GM12872 (cell line): Measurements from ENCODE around the gene MTARC2.

ENCODE experiments used
- CTCF ChIP-seq: IDR thresholded peaks from 3 replicates; pipeline ENCODE4 v1.5.1; 2011; ENCODE audit warnings: low read depth, mild to moderate bottlenecking, low read length, moderate library complexity; ENCODE audit not compliant: insufficient read depth

Gene MTARC2

GRCh38 chr1:220748089-220748934, at the start of gene MTARC2:
MTARC2 (plus strand) TSS chr1:220748322; CDS start chr1:220748532, 210 bp downstream.
- TF ChIP-seq CTCF, result no peak

- TF ChIP-seq CTCF, result no peak
Observed at GRCh38 chr1:220698607-220699016, 49.5 kb upstream of the MTARC2 start.

- TF ChIP-seq CTCF, result no peak
Observed at GRCh38 chr1:220699044-220699443, 49.1 kb upstream of the MTARC2 start.

GRCh38 chr1:220700556-220701179, 47.5 kb upstream of the MTARC2 start:
- TF ChIP-seq CTCF, result no peak

GRCh38 chr1:220701974-220702373, 46.1 kb upstream of the MTARC2 start:
- no peak for TF ChIP-seq CTCF

- no peak for TF ChIP-seq CTCF
Observed at GRCh38 chr1:220702733-220703270, 45.3 kb upstream of the MTARC2 start.

GRCh38 chr1:220703305-220703704, 44.8 kb upstream of the MTARC2 start:
- TF ChIP-seq CTCF, result no peak
